OCI-LY1 (cell line): ENCODE measurements around the gene PDGFA.

Source experiments
- CTCF ChIP-seq: fragments of 200-600 bp; sonication (generic), shearing (Covaris generic); IDR thresholded peaks from 2 replicates; pipeline ENCODE4 v1.5.1; 2017; ENCODE audit warnings: mild to moderate bottlenecking, antibody characterized with exemption, low read length, moderate library complexity, mixed read lengths
- EZH2 ChIP-seq: fragments of 200-600 bp; sonication (generic), shearing (Covaris generic); IDR thresholded peaks from 2 replicates; pipeline ENCODE4 v1.8.0; 2017; ENCODE audit warnings: borderline replicate concordance, mixed run types, mild to moderate bottlenecking, antibody characterized with exemption, low read length, moderate library complexity, mixed read lengths

- TF ChIP-seq EZH2 (no peak), CTCF (no peak)
Observed at GRCh38 chr7:471191-471865, 48.3 kb downstream of the PDGFA start.
